OCI-LY7 (cell line): ENCODE data around the gene TAF1B. TPM values are rescaled to one million over a fixed set of nuclear protein-coding genes. Genes with fewer than 3 reads are reported as not detected.

Experiments
- BruUV-seq: library from RNA; stranded (reverse); fragments of 400-500 nt; replicated peaks from 2 replicates; lab custom pipeline; 2021; lab: Mats Ljungman, UMichigan
- CTCF ChIA-PET: fragments of 300-600 bp; sonication (Branson Sonifier 250); formaldehyde crosslinking; loops from one replicate; lab custom pipeline; 2022; ENCODE audit warnings: antibody characterized with exemption; ENCODE audit not compliant: unreplicated experiment; lab: Charles Lee
- POLR2A ChIA-PET: fragments of 300-600 bp; sonication (Branson Sonifier 250); formaldehyde crosslinking; loops from one replicate; lab custom pipeline; 2022; ENCODE audit warnings: antibody characterized with exemption; lab: Charles Lee
- DNase-seq: peaks from one replicate; pipeline ENCODE4 v3.0.0-alpha.2; 2015; ENCODE audit warnings: low spot score
- H2AFZ ChIP-seq: fragments of 200-600 bp; sonication (generic), shearing (Covaris generic); 2 replicates; pipeline ENCODE4 v1.6.1; 2014; ENCODE audit warnings: mild to moderate bottlenecking, antibody characterized with exemption, low read length, moderate library complexity
- H3K27ac ChIP-seq: fragments of 200-600 bp; sonication (generic); 2 replicates; pipeline ENCODE4 v1.5.1; 2014; ENCODE audit warnings: mixed run types, low read depth, mild to moderate bottlenecking, moderate library complexity, low read length, inconsistent platforms; ENCODE audit not compliant: poor library complexity, severe bottlenecking
- H3K36me3 ChIP-seq: fragments of 200-600 bp; sonication (generic); 2 replicates; pipeline ENCODE4 v1.6.1; 2014; ENCODE audit warnings: mild to moderate bottlenecking, antibody characterized with exemption, low read length, moderate library complexity, mixed read lengths; ENCODE audit not compliant: insufficient read depth
- H3K4me1 ChIP-seq: fragments of 200-600 bp; sonication (generic); 2 replicates; pipeline ENCODE4 v1.5.1; 2014; ENCODE audit warnings: mild to moderate bottlenecking, low read length; ENCODE audit not compliant: insufficient read depth, poor library complexity, severe bottlenecking
- H3K4me2 ChIP-seq: fragments of 200-600 bp; sonication (generic); 2 replicates; pipeline ENCODE4 v1.6.1; 2014; ENCODE audit warnings: mild to moderate bottlenecking, low read length
- H3K4me3 ChIP-seq: fragments of 200-600 bp; sonication (generic); 2 replicates; pipeline ENCODE4 v1.5.1; 2014; ENCODE audit warnings: mild to moderate bottlenecking, low read depth, low read length; ENCODE audit not compliant: poor library complexity, severe bottlenecking
- H3K79me2 ChIP-seq: fragments of 200-600 bp; sonication (generic); 2 replicates; pipeline ENCODE4 v1.6.1; 2016; ENCODE audit warnings: low read depth, mild to moderate bottlenecking, low read length, moderate library complexity, mixed read lengths; ENCODE audit not compliant: insufficient read depth
- H3K9me2 ChIP-seq: fragments of 200-600 bp; sonication (generic); 2 replicates; pipeline ENCODE4 v1.6.1; 2016; ENCODE audit warnings: mild to moderate bottlenecking, low read length, mixed read lengths; ENCODE audit not compliant: insufficient read depth
- H3K9me3 ChIP-seq: fragments of 200-600 bp; sonication (generic); 2 replicates; pipeline ENCODE4 v1.6.1; 2014; ENCODE audit warnings: mild to moderate bottlenecking, mixed run types, low read length, mixed read lengths
- H4K20me1 ChIP-seq: fragments of 200-600 bp; sonication (generic); 2 replicates; pipeline ENCODE4 v1.6.1; 2014; ENCODE audit warnings: mild to moderate bottlenecking, antibody characterized with exemption, low read length, moderate library complexity, mixed read lengths; ENCODE audit not compliant: insufficient read depth
- CTCF ChIP-seq: fragments of 200-600 bp; sonication (generic); conservative IDR thresholded peaks from 2 replicates; pipeline ENCODE4 v1.5.1; 2014; ENCODE audit warnings: mild to moderate bottlenecking, antibody characterized with exemption, low read length, moderate library complexity, mixed read lengths
- EZH2phosphoT487 ChIP-seq: fragments of 200-600 bp; sonication (generic); IDR thresholded peaks from 2 replicates; pipeline ENCODE4 v1.6.1; 2018; ENCODE audit warnings: low read depth, borderline replicate concordance, mild to moderate bottlenecking, mixed run types, antibody characterized with exemption, low read length, moderate library complexity, mixed read lengths
- intact Hi-C: fragments of 100-400 bp; cut with micrococcal nuclease; formaldehyde crosslinking; loops from one replicate; pipeline ENCODE4 v1.10.0; 2022; ENCODE audit not compliant: unreplicated experiment
- total RNA-seq, 2 experiments: library from RNA; depleted of rRNA in 1 of 2; stranded (reverse); fragments of >200 nt in 1 of 2; shearing (Covaris generic) in 1 of 2; gene quantifications; 2 replicates each; pipeline ENCODE4 v1.2.3, GENCODE V29; 2014 to 2022

Gene TAF1B
- total RNA-seq, 2 experiments from 2014 or later = 25.1 to 35.3 TPM

- Histone ChIP-seq H4K20me1 (no peaks in the 10 kb centered on the region), H3K4me3 (no peak overlapping the region), H2AFZ (peak overlapping the region; percentile 76; the same call in 1 of the 2 replicates), H3K4me1 (peaks cover 7% of the 10 kb centered on the region), H3K27ac (no peak overlapping the region), H3K79me2 (no peaks in the 10 kb centered on the region), H3K4me2 (no peak overlapping the region), H3K36me3 (no peaks in the 10 kb centered on the region), H3K9me3 (no peaks in the 10 kb centered on the region), H3K9me2 (no peaks in the 10 kb centered on the region)
- POLR2A ChIA-PET = interaction anchor here (0.6 kb wide), 1 partner anchor 90 kb away, joined by 3 read pairs; no protein-coding TSS in a partner anchor
- CTCF ChIA-PET = interaction anchor here (0.6 to 1.0 kb wide), 6 partner anchors 8 to 145 kb away, joined by 3 read pairs; no protein-coding TSS in a partner anchor
- intact Hi-C loops = loop anchor here (1.0 kb wide), 1 partner anchor 248 kb away; no protein-coding TSS in a partner anchor
- no peak for TF ChIP-seq EZH2phosphoT487
- peak; percentile 96 for TF ChIP-seq CTCF
- no TSS peak for BruUV-seq
- peak; percentile 77 for DNase-seq
Observed at GRCh38 chr2:9799729-9800632, 43.3 kb upstream of the TAF1B start.

- no peaks in the 10 kb centered on the region for H3K79me2 ChIP-seq
- H3K4me2 ChIP-seq = no peak overlapping the region
- H3K9me3 ChIP-seq = no peaks in the 10 kb centered on the region
- CTCF ChIA-PET = no interaction called here
- POLR2A ChIA-PET = interaction anchor here (0.6 kb wide), 1 partner anchor 89 kb away, joined by 3 read pairs; no protein-coding TSS in a partner anchor
- no peaks in the 10 kb centered on the region for H3K36me3 ChIP-seq
- no peak overlapping the region for H3K4me3 ChIP-seq
- TF ChIP-seq CTCF (no peak), EZH2phosphoT487 (no peak)
- intact Hi-C loops = no loop called here
- H2AFZ ChIP-seq = no peak overlapping the region
- BruUV-seq = no TSS peak
- H4K20me1 ChIP-seq = no peaks in the 10 kb centered on the region
- no peak overlapping the region for H3K27ac ChIP-seq
- no peaks in the 10 kb centered on the region for H3K9me2 ChIP-seq
- H3K4me1 ChIP-seq = peaks cover 7% of the 10 kb centered on the region
- no peak for DNase-seq
Observed at GRCh38 chr2:9800639-9800974, 42.7 kb upstream of the TAF1B start.
